GM13976 (cell line): Measurements from ENCODE around the gene TSPAN4.

ENCODE experiments used
- DNase-seq: peaks from one replicate; pipeline ENCODE4 v3.0.0; 2012; ENCODE audit warnings: low spot score
- in situ Hi-C: fragments of 300-500 bp; cut with MboI; formaldehyde crosslinking; loops from one replicate; pipeline ENCODE4 v1.12.0; 2022; ENCODE audit warnings: low sequenced_read_pairs, mixed read lengths, inconsistent platforms; ENCODE audit not compliant: unreplicated experiment
- TF ChIP-seq, protein P1 (sequence below): IDR thresholded peaks from 2 replicates; pipeline ENCODE4 v1.5.1; 2012; ENCODE audit warnings: borderline replicate concordance, mild to moderate bottlenecking; ENCODE audit not compliant: insufficient read depth; ENCODE audit errors: extremely low read depth, missing control alignments, control extremely low read depth

The TSPAN4 gene

DNA sequence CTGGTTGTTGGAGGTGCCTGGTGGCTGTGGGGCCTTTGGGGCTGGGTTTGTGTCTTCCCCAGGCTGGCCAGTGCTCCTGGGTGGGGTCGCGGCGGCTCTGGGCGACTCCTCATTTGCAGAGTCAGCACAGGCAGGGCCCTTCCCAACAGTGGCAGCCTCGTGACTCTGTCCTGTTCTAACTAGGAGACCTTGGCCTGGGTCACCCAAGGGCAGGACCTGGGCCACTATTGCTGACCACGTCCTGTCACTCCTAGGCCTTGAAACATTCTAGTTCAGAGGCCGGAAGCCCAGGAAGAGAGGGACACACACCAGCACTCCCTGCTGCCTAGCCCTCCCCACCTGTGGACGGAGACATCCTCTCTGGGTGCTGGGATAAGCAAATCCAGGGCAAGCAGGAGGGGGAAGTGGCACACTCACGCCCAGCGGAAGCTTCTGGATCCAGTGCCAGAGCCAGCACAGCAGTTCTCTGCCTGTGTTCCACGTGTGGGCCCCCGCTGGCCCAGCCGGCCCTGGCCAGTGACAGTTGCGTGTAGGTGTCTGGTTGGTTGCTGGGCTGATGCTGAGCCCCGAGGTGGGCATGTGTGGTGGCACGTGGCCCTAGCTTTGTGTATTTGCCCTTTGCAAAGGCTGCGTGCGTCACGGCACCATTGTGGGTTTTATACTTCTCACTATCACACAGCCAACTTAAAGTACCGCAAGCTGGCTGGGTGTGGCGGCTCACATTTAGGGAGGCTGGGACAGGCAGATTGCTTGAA is 72.3 kb downstream of the TSPAN4 start:
- DNase-seq: no peak
- in situ Hi-C loops: no loop called here
- TF ChIP-seq, protein P1, sequence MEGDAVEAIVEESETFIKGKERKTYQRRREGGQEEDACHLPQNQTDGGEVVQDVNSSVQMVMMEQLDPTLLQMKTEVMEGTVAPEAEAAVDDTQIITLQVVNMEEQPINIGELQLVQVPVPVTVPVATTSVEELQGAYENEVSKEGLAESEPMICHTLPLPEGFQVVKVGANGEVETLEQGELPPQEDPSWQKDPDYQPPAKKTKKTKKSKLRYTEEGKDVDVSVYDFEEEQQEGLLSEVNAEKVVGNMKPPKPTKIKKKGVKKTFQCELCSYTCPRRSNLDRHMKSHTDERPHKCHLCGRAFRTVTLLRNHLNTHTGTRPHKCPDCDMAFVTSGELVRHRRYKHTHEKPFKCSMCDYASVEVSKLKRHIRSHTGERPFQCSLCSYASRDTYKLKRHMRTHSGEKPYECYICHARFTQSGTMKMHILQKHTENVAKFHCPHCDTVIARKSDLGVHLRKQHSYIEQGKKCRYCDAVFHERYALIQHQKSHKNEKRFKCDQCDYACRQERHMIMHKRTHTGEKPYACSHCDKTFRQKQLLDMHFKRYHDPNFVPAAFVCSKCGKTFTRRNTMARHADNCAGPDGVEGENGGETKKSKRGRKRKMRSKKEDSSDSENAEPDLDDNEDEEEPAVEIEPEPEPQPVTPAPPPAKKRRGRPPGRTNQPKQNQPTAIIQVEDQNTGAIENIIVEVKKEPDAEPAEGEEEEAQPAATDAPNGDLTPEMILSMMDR: no peak
